Activated T-cell treated with anti-CD3 and anti-CD28 coated beads, Interleukin-2, amount 50 U/mL, for 4 hours (primary cell): ENCODE results near the gene UNK. TPM values are rescaled to one million over a fixed set of nuclear protein-coding genes. Genes with fewer than 3 reads are reported as not detected.

Source experiments
- ATAC-seq, 2 donors: fragments of 200-7000 bp; cut with Tn5 transposase; one replicate each; pipeline ENCODE4 v1.10.0; 2021
- DNase-seq: peaks from one replicate; pipeline ENCODE4 v3.0.0-alpha.2; 2020
- H3K27me3 Mint-ChIP-seq: one replicate; pipeline ENCODE4 v1.8.0; 2021; ENCODE audit warnings: low read depth, mixed read lengths
- H3K36me3 Mint-ChIP-seq: one replicate; pipeline ENCODE4 v1.8.0; 2022; ENCODE audit warnings: mixed read lengths; ENCODE audit not compliant: insufficient read depth
- H3K4me1 Mint-ChIP-seq: one replicate; pipeline ENCODE4 v1.8.0; 2021; ENCODE audit warnings: low read depth, mixed read lengths
- H3K4me3 Mint-ChIP-seq: one replicate; pipeline ENCODE4 v1.8.0; 2021; ENCODE audit warnings: mild to moderate bottlenecking, moderate library complexity, mixed read lengths
- H3K9me3 Mint-ChIP-seq: one replicate; pipeline ENCODE4 v1.8.0; 2021; ENCODE audit warnings: mixed read lengths
- total RNA-seq, 3 donors: library from RNA; stranded (reverse); gene quantifications; one replicate each; pipeline ENCODE4 v1.2.1, GENCODE V29; 2021

Gene UNK
- total RNA-seq, 3 donors from 2014 or later: 21.0 to 24.5 (median 22.6) TPM

GRCh38 chr17:75832164-75832651, 47.6 kb downstream of the UNK start:
- Mint-ChIP-seq H3K36me3 (peaks cover 13% of the 10 kb centered on the region), H3K27me3 (no peaks in the 10 kb centered on the region), H3K4me3 (peak overlapping the region; percentile 69), H3K4me1 (peaks cover 32% of the 10 kb centered on the region), H3K9me3 (no peaks in the 10 kb centered on the region)
- ATAC-seq (peak; percentile 46 to 74), DNase-seq (peak; percentile 23)

DNA sequence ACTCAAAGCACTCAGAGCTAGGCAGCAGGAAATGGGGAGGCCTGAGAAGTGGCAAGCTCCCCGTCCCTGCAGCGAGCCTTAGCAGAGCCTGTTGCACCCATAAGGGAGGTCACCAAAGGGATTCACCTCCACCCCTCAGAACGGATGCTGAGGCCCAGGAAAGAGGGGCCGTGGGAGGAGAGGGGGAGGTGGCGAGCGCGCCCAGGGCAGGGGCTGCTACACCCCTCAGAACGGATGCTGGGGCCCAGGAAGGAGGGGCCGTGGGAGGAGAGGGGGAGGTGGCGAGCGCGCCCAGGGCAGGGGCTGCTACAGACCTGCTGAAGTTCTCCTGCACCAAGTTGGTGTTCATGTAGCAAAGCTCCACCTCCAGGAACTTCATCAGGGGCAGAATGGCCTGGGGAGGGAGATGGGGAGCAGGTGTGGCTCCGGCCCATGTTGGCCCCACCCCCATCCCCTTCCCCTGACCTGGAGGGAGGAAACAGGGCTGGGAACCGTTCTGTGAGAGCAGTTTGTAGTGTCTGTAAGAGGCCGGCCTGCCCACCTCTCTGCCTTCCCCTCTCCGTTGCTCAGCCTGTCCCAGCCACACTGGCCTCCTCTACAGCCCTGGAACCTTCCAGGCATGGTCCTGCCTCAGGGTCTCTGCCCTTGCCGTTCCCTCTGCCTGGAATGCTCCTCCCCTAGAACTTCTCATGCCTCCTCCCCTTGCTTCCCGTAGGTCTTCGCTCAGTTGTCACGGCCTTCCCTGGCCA, 48.2 kb downstream of the UNK start:
- Mint-ChIP-seq H3K4me1 (peaks cover 32% of the 10 kb centered on the region), H3K36me3 (peaks cover 16% of the 10 kb centered on the region), H3K9me3 (no peaks in the 10 kb centered on the region), H3K4me3 (peak overlapping the region; percentile 69), H3K27me3 (no peaks in the 10 kb centered on the region)
- ATAC-seq (peak; percentile 46 to 53), DNase-seq (no peak)

- Mint-ChIP-seq H3K27me3 (no peaks in the 10 kb centered on the region), H3K36me3 (peaks cover 21% of the 10 kb centered on the region), H3K9me3 (no peaks in the 10 kb centered on the region), H3K4me1 (peaks cover 31% of the 10 kb centered on the region), H3K4me3 (no peak overlapping the region)
- ATAC-seq (no peak), DNase-seq (no peak)
Measured at GRCh38 chr17:75834279-75834920, 49.8 kb downstream of the UNK start.

GRCh38 chr17:75834928-75835653, 50.5 kb downstream of the UNK start:
- Mint-ChIP-seq H3K36me3 (peaks cover 24% of the 10 kb centered on the region), H3K9me3 (no peaks in the 10 kb centered on the region), H3K4me1 (peaks cover 31% of the 10 kb centered on the region), H3K27me3 (no peaks in the 10 kb centered on the region), H3K4me3 (no peak overlapping the region)
- ATAC-seq (no peak), DNase-seq (no peak)

- ATAC-seq: no peak
- H3K9me3 Mint-ChIP-seq: no peaks in the 10 kb centered on the region
- H3K4me1 Mint-ChIP-seq: peaks cover 31% of the 10 kb centered on the region
Measured at GRCh38 chr17:75835654-75835987, 51.0 kb downstream of the UNK start.

DNA sequence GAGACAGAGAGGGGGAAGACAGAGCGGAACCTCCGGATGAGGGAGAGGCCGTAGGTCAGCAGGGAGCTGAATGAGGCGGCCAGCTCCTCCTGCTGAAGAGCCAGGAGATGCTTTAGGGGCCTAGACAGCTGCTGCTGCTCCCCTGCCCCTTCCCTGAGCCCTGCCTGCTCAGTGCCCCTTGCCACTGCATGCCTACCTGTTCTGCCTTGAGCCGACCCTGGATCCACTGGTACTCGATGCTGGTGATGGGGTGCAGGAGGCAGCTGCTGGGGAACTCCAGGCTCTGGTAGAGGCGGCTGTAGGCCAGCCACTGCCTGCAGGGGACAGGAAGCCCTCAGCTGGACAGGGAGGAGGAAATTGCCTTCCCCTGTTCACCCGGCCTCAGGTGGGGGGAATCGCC, 52.0 kb downstream of the UNK start:
- H3K9me3 Mint-ChIP-seq: no peaks in the 10 kb centered on the region
- H3K4me3 Mint-ChIP-seq: no peak overlapping the region
- peaks cover 31% of the 10 kb centered on the region for H3K4me1 Mint-ChIP-seq
- ATAC-seq: no peak
- no peak for DNase-seq
- H3K36me3 Mint-ChIP-seq: peaks cover 24% of the 10 kb centered on the region
- H3K27me3 Mint-ChIP-seq: no peaks in the 10 kb centered on the region

More at GRCh38 chr17:75835654-75835987, 51.0 kb downstream of the UNK start:
- DNase-seq: no peak
- Mint-ChIP-seq H3K27me3 (no peaks in the 10 kb centered on the region), H3K36me3 (peaks cover 24% of the 10 kb centered on the region), H3K4me3 (no peak overlapping the region)

- H3K4me3 Mint-ChIP-seq: no peak overlapping the region
- H3K4me1 Mint-ChIP-seq: peaks cover 27% of the 10 kb centered on the region
- H3K9me3 Mint-ChIP-seq: no peaks in the 10 kb centered on the region
- peaks cover 19% of the 10 kb centered on the region for H3K36me3 Mint-ChIP-seq
- DNase-seq (no peak), ATAC-seq (no peak)
- H3K27me3 Mint-ChIP-seq: no peaks in the 10 kb centered on the region
Measured at GRCh38 chr17:75837899-75838298, 53.3 kb downstream of the UNK start.

DNA sequence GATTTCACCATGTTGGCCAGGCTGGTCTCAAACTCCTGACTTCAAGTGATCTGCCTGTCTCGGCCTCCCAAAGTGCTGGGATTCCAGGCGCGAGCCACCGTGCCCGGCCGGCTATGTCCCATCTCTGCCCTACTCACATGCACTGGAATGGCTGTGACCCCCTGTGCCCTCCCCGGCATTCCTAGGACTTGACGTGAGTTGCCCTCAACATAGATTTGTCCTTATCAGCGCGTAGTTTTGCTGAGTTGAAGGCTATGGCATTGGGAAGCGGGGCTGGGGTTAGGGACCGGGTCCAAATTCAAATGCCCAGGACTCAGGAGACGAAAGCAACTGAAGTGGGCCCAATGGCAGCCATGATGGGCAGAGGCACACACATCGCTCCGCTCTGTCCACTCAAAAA, 53.8 kb downstream of the UNK start:
- peaks cover 22% of the 10 kb centered on the region for H3K4me1 Mint-ChIP-seq
- H3K36me3 Mint-ChIP-seq: peaks cover 19% of the 10 kb centered on the region
- no peak overlapping the region for H3K4me3 Mint-ChIP-seq
- no peak for DNase-seq
- no peaks in the 10 kb centered on the region for H3K9me3 Mint-ChIP-seq
- no peak for ATAC-seq
- H3K27me3 Mint-ChIP-seq: no peaks in the 10 kb centered on the region

DNA sequence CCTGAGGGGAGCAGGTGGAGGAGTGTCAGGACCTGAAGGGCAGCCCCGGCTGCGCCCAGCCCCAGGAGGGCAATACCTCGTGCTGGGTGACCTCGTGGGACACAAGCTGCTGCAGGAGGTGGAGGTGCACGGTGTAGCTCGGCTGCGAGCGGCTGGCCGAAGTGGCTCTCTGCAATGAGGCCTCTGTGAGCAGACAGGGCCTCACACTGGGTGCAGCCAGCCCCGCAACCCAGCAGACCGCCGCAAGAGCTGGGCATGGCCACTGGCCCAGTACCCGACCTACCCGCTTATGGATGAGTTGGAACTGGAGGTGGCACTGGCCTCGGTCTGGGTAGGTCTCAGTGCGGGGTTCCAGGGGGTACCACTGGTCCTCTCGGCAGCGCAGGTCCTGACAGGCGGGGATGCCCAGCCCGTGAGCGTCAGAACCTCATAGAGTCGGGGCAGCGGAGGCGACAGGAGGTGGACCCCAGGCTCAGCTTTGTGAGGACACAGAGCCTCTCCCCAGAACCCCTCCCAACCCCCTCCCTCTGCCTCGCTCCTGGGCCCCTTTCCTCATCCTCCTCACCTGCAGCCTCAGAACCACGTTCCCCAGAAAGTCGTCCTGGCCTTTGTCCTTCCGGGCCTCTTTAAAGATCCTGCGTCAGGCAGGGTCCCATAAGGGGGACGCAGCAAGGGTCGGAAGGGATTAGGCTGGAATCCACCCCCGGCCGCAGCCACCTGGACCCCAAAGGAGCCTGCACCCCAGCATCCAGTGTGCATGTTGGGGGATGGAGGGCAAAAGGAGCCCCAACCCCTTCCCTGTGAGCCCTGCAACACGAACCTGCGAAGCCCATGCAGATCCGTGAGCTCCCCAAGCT, 55.6 kb downstream of the UNK start:
- no peaks in the 10 kb centered on the region for H3K27me3 Mint-ChIP-seq
- H3K9me3 Mint-ChIP-seq: no peaks in the 10 kb centered on the region
- peaks cover 12% of the 10 kb centered on the region for H3K4me1 Mint-ChIP-seq
- peaks cover 11% of the 10 kb centered on the region for H3K36me3 Mint-ChIP-seq
- DNase-seq: no peak
- no peak overlapping the region for H3K4me3 Mint-ChIP-seq
- no peak for ATAC-seq

DNA sequence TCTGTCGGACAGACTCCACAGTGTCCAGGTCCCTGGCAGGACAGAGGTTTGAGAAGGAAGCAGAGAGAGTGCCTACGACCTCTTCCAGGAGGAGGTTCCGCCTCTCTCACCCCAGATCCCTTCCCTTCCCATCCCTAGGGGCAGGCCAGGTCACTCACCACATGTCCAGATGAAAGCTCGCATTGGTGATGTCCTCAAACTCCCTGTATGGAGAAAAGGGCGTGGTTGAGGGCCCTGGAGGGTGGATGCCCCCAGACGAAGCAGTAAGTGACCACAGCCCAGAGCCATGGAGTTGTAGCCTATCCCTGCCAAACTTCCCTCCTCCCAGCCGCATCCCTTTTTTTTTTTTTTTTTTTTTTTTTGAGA, 56.2 kb downstream of the UNK start:
- DNase-seq: no peak
- no peak for ATAC-seq
- Mint-ChIP-seq H3K4me1 (peaks cover 17% of the 10 kb centered on the region), H3K36me3 (peaks cover 11% of the 10 kb centered on the region), H3K27me3 (no peaks in the 10 kb centered on the region), H3K4me3 (no peak overlapping the region), H3K9me3 (no peaks in the 10 kb centered on the region)

GRCh38 chr17:75842411-75842810, 57.8 kb downstream of the UNK start:
- H3K4me1 Mint-ChIP-seq: peaks cover 17% of the 10 kb centered on the region
- peak overlapping the region; percentile 93 for H3K4me3 Mint-ChIP-seq
- no peaks in the 10 kb centered on the region for H3K9me3 Mint-ChIP-seq
- H3K36me3 Mint-ChIP-seq: peaks cover 13% of the 10 kb centered on the region
- no peak for ATAC-seq
- no peaks in the 10 kb centered on the region for H3K27me3 Mint-ChIP-seq
- no peak for DNase-seq

DNA sequence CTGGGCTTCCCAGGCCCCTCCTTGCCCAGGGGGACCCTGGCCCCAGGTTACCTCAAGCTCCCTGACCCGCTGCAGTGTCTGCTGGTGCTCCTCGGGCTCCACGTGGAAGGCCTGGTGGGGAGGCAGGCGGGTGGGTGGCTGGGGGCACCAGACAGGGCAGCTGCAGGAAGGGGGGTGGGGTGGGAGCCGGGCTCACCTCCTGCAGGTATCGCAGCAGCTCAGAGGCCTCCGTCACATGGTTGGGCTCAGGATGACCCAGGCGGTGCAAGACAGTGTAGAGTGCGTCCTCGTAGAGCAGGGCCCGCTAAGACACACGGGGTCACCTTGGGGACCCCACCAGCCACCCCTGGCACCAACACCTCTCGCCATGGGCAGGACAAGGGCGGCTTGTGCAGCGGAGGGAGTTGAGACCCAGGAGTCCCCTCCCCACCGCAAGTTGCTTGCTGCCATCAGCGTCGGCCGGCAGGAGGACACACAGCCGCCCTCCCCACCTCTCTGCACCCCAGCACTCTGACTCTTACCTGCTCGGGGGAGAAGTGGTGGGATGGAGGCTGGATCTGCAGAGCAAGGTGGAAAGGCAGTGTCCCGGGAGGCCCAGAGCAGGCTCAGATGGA, 58.5 kb downstream of the UNK start:
- ATAC-seq: peak; percentile 36 to 41
- Mint-ChIP-seq H3K36me3 (peaks cover 10% of the 10 kb centered on the region), H3K9me3 (no peaks in the 10 kb centered on the region), H3K4me1 (peaks cover 19% of the 10 kb centered on the region), H3K4me3 (peak overlapping the region; percentile 93), H3K27me3 (no peaks in the 10 kb centered on the region)
- DNase-seq: no peak

DNA sequence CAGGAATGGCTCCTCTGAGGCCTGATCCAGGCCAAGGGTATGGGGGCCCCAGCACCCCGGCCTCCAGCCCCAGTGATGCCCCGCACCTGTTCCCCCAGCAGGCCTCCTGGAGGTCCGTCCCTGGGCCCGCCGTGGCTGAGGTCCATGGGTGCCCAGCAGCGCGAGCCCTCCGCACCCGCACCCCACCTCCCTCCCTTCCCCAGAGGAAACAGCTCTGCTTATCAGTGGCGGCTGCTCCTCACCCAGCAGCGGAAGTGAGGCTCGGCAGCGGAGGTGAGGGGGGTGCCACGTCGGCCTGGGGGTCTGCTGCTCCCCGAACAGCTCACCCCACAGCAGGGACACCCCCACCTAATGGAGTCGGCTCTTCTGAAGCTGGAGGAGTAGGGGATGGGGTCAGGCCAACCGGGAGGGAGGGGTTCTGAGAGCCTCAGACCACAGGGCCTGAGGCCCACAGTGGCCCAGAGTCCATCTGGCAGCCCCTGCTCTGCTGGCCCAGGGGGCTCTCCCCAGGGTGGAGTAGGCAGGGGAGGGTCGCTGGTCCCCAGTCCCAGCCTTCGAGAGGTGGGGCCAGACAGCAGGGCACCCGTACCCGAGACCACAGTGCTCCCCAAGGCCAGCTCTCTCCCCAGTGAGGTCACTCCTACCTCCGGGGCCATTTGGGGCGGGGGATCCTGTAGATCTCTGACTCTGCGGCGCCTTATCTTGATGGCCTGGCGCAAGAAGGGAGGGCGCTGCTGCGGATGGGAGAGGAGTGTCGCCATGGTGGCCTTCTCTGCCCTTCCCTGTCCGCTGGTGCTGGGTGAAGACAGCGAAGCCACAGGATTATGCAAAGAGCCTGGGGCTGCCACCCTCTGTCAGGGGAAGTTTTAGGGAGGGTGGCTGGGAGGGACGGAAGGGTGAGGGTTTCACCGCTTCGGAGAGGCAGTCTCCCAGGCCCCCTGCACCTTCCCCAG, 59.2 kb downstream of the UNK start, which contains the start of gene UNC13D:
Gene UNC13D (minus strand): TSS at position 828 of the 953 bp plus-strand sequence. CDS start 67 bp downstream, at position 761.
- H3K4me1 Mint-ChIP-seq: peaks cover 24% of the 10 kb centered on the region
- no peaks in the 10 kb centered on the region for H3K27me3 Mint-ChIP-seq
- no peaks in the 10 kb centered on the region for H3K9me3 Mint-ChIP-seq
- H3K4me3 Mint-ChIP-seq: peak within 1 kb of the TSS; percentile 93
- H3K36me3 Mint-ChIP-seq: peaks cover 12% of the 10 kb centered on the region
- DNase-seq (peak; percentile 52), ATAC-seq (peak; percentile 72 to 74)
